HG03280 (cell line): Measurements from ENCODE around the gene NGB.
"Not testable (repeated sequence)": the region's sequence is repeated elsewhere in the genome, so short reads cannot be mapped to it uniquely, and the experiment has no call there.

ENCODE experiments used
- ATAC-seq: cut with Tn5 transposase; IDR thresholded peaks from one replicate; pipeline ENCODE4 v1.9.1; 2021; ENCODE audit warnings: mild to moderate bottlenecking, moderate library complexity; ENCODE audit not compliant: unreplicated experiment

The NGB gene

GRCh38 chr14:77271113-77271710 lies at the start of gene NGB:
TSS of gene NGB (minus strand) at chr14:77271206. CDS start at chr14:77270937, 269 bp downstream.
- no peak for ATAC-seq

- ATAC-seq = peak; percentile 66
These were observed 49.4 kb upstream of the NGB start, which contains the start of gene POMT2 for GRCh38 chr14:77320238-77320935. TSS of gene POMT2 (minus strand) at chr14:77320883. CDS start at chr14:77320681, 202 bp downstream.

GRCh38 chr14:77319422-77319821 lies 48.4 kb upstream of the NGB start:
- ATAC-seq = no peak

GRCh38 chr14:77318756-77319155 lies 47.8 kb upstream of the NGB start:
- ATAC-seq = not testable (repeated sequence)

- ATAC-seq = no peak
These were observed 47.1 kb upstream of the NGB start for GRCh38 chr14:77318006-77318553.

- ATAC-seq = no peak
These were observed 45.9 kb upstream of the NGB start for GRCh38 chr14:77316872-77317301.

GRCh38 chr14:77316195-77316505 lies 45.1 kb upstream of the NGB start:
- no peak for ATAC-seq

- ATAC-seq = no peak
These were observed 43.8 kb upstream of the NGB start for GRCh38 chr14:77314539-77315457.

- no peak for ATAC-seq
These were observed 43.0 kb upstream of the NGB start for GRCh38 chr14:77314043-77314442.

- no peak for ATAC-seq
These were observed 42.4 kb upstream of the NGB start for GRCh38 chr14:77313371-77313770.

- no peak for ATAC-seq
These were observed 40.2 kb upstream of the NGB start for GRCh38 chr14:77311217-77311616.

GRCh38 chr14:77310026-77310425 lies 39.0 kb upstream of the NGB start:
- no peak for ATAC-seq

GRCh38 chr14:77309131-77309530 lies 38.1 kb upstream of the NGB start:
- no peak for ATAC-seq

- ATAC-seq = no peak
These were observed 36.0 kb upstream of the NGB start for GRCh38 chr14:77306851-77307496.

GRCh38 chr14:77306416-77306815 lies 35.4 kb upstream of the NGB start:
- ATAC-seq = no peak

GRCh38 chr14:77305696-77306095 lies 34.7 kb upstream of the NGB start:
- no peak for ATAC-seq

- no peak for ATAC-seq
These were observed 32.6 kb upstream of the NGB start for GRCh38 chr14:77303417-77304156.

GRCh38 chr14:77302926-77303325 lies 31.9 kb upstream of the NGB start:
- ATAC-seq = no peak

GRCh38 chr14:77301103-77301502 lies 30.1 kb upstream of the NGB start:
- peak; percentile 46 for ATAC-seq

- no peak for ATAC-seq
These were observed 28.8 kb upstream of the NGB start for GRCh38 chr14:77299771-77300170.
